ENCODE results near the gene PDE12. TPM values are rescaled to one million over a fixed set of nuclear protein-coding genes. Genes with fewer than 3 reads are reported as not detected.
"Not testable (repeated sequence)": the region's sequence is repeated elsewhere in the genome, so short reads cannot be mapped to it uniquely, and the experiment has no call there.

PDE12 gene
- total RNA-seq, 1 donor from 2014 or later = 20.4 TPM

DNA sequence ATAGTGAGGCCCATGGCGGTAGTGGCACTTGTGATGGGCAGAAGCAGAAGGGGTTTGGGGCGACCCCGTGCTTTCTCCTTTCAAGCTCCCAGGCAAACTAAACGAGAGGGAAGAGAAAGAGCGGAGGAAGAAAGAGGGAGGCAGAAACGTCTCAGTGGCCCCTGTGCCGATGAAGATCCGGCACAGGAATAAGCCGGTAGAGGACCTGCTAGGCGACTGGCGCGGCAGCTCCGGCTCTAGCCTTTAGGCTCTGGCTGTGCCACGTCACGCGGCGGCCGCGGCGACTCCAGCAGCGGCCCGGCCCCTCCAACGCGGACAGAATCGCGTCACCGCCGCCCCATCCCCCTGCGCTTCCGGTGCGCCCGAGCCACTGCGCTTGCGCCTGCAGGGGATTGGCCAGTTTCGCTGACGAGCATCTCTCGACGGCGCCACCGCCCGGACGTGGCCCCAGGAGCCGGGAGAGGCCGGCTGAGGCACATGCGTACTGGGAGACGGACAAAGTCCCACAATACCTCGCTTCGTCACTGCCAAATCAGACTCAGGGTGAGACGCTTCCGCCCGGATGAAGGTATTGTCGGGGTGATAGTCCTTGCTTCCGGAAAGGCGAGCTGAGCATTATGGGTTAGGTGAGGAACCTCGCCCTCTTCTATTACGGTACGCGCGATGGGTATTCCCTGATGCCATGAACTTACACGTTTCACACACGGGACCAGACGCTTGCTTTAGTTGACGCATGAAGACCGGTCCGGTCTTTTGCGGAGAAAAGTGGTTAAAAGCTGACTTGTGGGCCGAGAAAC lies 41.3 kb downstream of the PDE12 start, which contains the start of gene ARF4:
TSS of gene ARF4 (minus strand) at position 218 of the 797 bp plus-strand sequence. CDS start at position 14, 204 bp downstream.
- Histone ChIP-seq H3K4me1 (peaks cover 41% of the 10 kb centered on the region), H3K36me3 (no peaks in the 10 kb centered on the region), H3K27me3 (no peaks in the 10 kb centered on the region), H3K27ac (peak within 1 kb of the TSS; percentile 99), H3K9me3 (no peaks in the 10 kb centered on the region), H3K4me3 (peak within 1 kb of the TSS; percentile 94)
- TF ChIP-seq, protein P1, sequence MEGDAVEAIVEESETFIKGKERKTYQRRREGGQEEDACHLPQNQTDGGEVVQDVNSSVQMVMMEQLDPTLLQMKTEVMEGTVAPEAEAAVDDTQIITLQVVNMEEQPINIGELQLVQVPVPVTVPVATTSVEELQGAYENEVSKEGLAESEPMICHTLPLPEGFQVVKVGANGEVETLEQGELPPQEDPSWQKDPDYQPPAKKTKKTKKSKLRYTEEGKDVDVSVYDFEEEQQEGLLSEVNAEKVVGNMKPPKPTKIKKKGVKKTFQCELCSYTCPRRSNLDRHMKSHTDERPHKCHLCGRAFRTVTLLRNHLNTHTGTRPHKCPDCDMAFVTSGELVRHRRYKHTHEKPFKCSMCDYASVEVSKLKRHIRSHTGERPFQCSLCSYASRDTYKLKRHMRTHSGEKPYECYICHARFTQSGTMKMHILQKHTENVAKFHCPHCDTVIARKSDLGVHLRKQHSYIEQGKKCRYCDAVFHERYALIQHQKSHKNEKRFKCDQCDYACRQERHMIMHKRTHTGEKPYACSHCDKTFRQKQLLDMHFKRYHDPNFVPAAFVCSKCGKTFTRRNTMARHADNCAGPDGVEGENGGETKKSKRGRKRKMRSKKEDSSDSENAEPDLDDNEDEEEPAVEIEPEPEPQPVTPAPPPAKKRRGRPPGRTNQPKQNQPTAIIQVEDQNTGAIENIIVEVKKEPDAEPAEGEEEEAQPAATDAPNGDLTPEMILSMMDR (IDR thresholded peaks at IDR 0.05) = peak; percentile 42
- peak; percentile 97 for ATAC-seq
- DNase-seq = peak; percentile 100
- intact Hi-C loops (cut with DNase I) = no loop called here

- ATAC-seq (no peak), DNase-seq (no peak)
- H3K4me3 ChIP-seq = peak overlapping the region; percentile 94
- TF ChIP-seq, protein P1 (IDR thresholded peaks at IDR 0.05) = no peak
- no peaks in the 10 kb centered on the region for H3K27me3 ChIP-seq
- no peaks in the 10 kb centered on the region for H3K36me3 ChIP-seq
- H3K27ac ChIP-seq = peak overlapping the region; percentile 96
- peaks cover 27% of the 10 kb centered on the region for H3K4me1 ChIP-seq
- H3K9me3 ChIP-seq = no peaks in the 10 kb centered on the region
- intact Hi-C loops (cut with DNase I) = no loop called here
Measured at GRCh38 chr3:57598765-57599360, 42.8 kb downstream of the PDE12 start.

DNA sequence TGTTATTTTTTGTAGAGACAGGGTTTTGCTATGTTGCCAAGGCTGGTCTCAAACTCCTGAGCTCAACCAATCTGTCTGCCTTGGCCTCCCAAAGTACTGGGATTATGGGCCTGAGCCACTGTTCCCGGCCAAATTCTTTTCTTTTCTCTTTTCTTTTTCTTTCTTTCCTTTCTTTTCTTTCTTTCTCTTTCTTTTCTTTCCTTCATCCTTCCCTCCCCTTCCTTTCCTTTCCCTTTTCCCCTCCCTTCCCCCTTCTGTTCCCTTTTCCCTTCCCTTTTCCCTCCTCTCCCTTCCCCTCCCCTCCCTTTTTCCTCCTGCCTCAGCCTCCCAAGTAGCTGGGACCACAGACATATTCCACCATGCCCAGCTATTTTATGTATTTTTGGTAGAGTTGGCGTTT lies 44.1 kb downstream of the PDE12 start:
- intact Hi-C loops (cut with DNase I) = no loop called here
- ATAC-seq = no peak
- Histone ChIP-seq H3K9me3 (no peaks in the 10 kb centered on the region), H3K4me1 (peaks cover 14% of the 10 kb centered on the region), H3K36me3 (no peaks in the 10 kb centered on the region), H3K27me3 (no peaks in the 10 kb centered on the region), H3K4me3 (no peak overlapping the region), H3K27ac (no peak overlapping the region)
- no peak for DNase-seq
- TF ChIP-seq, protein P1 (IDR thresholded peaks at IDR 0.05) = no peak

- intact Hi-C loops (cut with DNase I) = no loop called here
- no peak overlapping the region for H3K4me3 ChIP-seq
- TF ChIP-seq, protein P1 (IDR thresholded peaks at IDR 0.05) = no peak
- DNase-seq = no peak
- no peaks in the 10 kb centered on the region for H3K4me1 ChIP-seq
- no peaks in the 10 kb centered on the region for H3K27me3 ChIP-seq
- no peak overlapping the region for H3K27ac ChIP-seq
- H3K36me3 ChIP-seq = no peaks in the 10 kb centered on the region
- no peak for ATAC-seq
- H3K9me3 ChIP-seq = no peaks in the 10 kb centered on the region
Measured at GRCh38 chr3:57604971-57605370, 48.9 kb downstream of the PDE12 start.

GRCh38 chr3:57605683-57606082 lies 49.6 kb downstream of the PDE12 start:
- Histone ChIP-seq H3K9me3 (no peaks in the 10 kb centered on the region), H3K4me1 (no peaks in the 10 kb centered on the region), H3K36me3 (no peaks in the 10 kb centered on the region), H3K4me3 (no peak overlapping the region), H3K27ac (no peak overlapping the region), H3K27me3 (no peaks in the 10 kb centered on the region)
- no peak for DNase-seq
- TF ChIP-seq, protein P1 (IDR thresholded peaks at IDR 0.05) = no peak
- no peak for ATAC-seq
- intact Hi-C loops (cut with DNase I) = no loop called here

GRCh38 chr3:57611870-57612269 lies 55.8 kb downstream of the PDE12 start:
- H3K27ac ChIP-seq; ATAC-seq; H3K9me3 ChIP-seq; H3K36me3 ChIP-seq; DNase-seq; H3K27me3 ChIP-seq; H3K4me3 ChIP-seq; intact Hi-C loops (cut with DNase I); H3K4me1 ChIP-seq: not testable (repeated sequence)

Measured in upper lobe of right lung (tissue), 1 donor.